NCI-H128 (cell line): ENCODE results near the gene ARL16.

Experiments used
- DNase-seq: peaks from one replicate; lab custom pipeline; 2025; ENCODE audit not compliant: unreplicated experiment; lab: John Stamatoyannopoulos, UW

The ARL16 gene

GRCh38 chr17:81673561-81674258 is 9.9 kb downstream of the ARL16 start:
- DNase-seq: no peak

- no peak for DNase-seq
Observed at GRCh38 chr17:81672954-81673353, 10.6 kb downstream of the ARL16 start.

GRCh38 chr17:81672504-81672903 is 11.1 kb downstream of the ARL16 start:
- DNase-seq: no peak

GRCh38 chr17:81667754-81668153 is 15.8 kb downstream of the ARL16 start:
- DNase-seq: no peak

- peak; percentile 75 for DNase-seq
Observed at GRCh38 chr17:81666342-81667191, 17.0 kb downstream of the ARL16 start, which contains the start of the genes CCDC137 and OXLD1. Gene CCDC137, plus strand, starts transcription at chr17:81666737. Its CDS starts 30 bp downstream, at chr17:81666767. Gene OXLD1, minus strand, starts transcription at chr17:81666605. Its CDS starts 28 bp downstream, at chr17:81666577.

- DNase-seq: no peak
Observed at GRCh38 chr17:81666092-81666341, 17.6 kb downstream of the ARL16 start.

- DNase-seq: no peak
Observed at GRCh38 chr17:81665205-81666091, 18.1 kb downstream of the ARL16 start.

- no peak for DNase-seq
Observed at GRCh38 chr17:81664051-81664470, 19.5 kb downstream of the ARL16 start.

GRCh38 chr17:81662002-81662401 is 21.6 kb downstream of the ARL16 start:
- no peak for DNase-seq

- no peak for DNase-seq
Observed at GRCh38 chr17:81660441-81660840, 23.2 kb downstream of the ARL16 start.

- DNase-seq: no peak
Observed at GRCh38 chr17:81659038-81659437, 24.6 kb downstream of the ARL16 start.

GRCh38 chr17:81656835-81657234 is 26.8 kb downstream of the ARL16 start:
- DNase-seq: no peak

GRCh38 chr17:81656118-81656743 is 27.4 kb downstream of the ARL16 start, which contains the start of gene PDE6G:
Gene PDE6G, minus strand, starts transcription at chr17:81656542. Its CDS starts 3,237 bp downstream, at chr17:81653305.
- DNase-seq: no peak

GRCh38 chr17:81655378-81656117 is 28.0 kb downstream of the ARL16 start:
- DNase-seq: no peak

GRCh38 chr17:81652906-81653771 is 30.5 kb downstream of the ARL16 start:
- no peak for DNase-seq

- DNase-seq: no peak
Observed at GRCh38 chr17:81651692-81652091, 31.9 kb downstream of the ARL16 start.

GRCh38 chr17:81650951-81651350 is 32.6 kb downstream of the ARL16 start:
- DNase-seq: no peak

- no peak for DNase-seq
Observed at GRCh38 chr17:81648707-81649085, 34.9 kb downstream of the ARL16 start.

GRCh38 chr17:81648013-81648706 is 35.4 kb downstream of the ARL16 start:
- DNase-seq: no peak
